Esophagus squamous epithelium (tissue), 4 donors: ENCODE results near the gene ALPK3.

Experiments
- CTCF ChIP-seq, 6 experiments: fragments of 450-650 bp in 4 of 6; fragments of 200-600 bp in 2 of 6; sonication (generic) in 2 of 6; IDR thresholded peaks; one replicate each; pipeline ENCODE4 v1.5.1; 2016 to 2019; ENCODE audit warnings: antibody characterized with exemption in 6 of 6, mild to moderate bottlenecking in 4 of 6, moderate library complexity in 4 of 6
- POLR2A ChIP-seq, 4 donors: fragments of 450-650 bp; IDR thresholded peaks; one replicate each; pipeline ENCODE4 v1.6.1; 2017; ENCODE audit warnings: antibody characterized with exemption in 4 of 4, mild to moderate bottlenecking in 4 of 4, moderate library complexity in 3 of 4

DNA sequence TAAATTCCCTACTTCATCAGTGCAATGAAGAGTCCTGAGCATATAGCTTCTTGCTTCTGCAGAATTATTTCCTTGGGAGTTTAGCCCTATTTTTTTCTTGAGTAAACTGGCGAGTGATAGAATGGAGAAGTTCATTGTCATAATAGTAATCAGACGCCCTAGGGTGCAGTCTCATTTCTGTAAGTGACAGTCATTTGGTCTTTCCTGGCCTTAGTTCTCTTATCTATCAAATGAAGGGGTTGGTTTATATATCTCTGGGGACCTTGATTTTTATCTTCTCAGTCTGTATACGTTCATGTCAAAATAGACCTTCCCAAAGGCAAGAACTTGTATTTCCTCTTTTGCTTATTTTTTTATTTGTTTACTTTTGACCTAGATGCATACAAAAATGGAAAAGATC lies 9.9 kb upstream of the ALPK3 start:
- TF ChIP-seq CTCF (IDR thresholded peaks at IDR 0.05) (no peak), POLR2A (IDR thresholded peaks at IDR 0.05) (no peak)
